Measurements from ENCODE around the gene SERHL2. TPM values are rescaled to one million over a fixed set of nuclear protein-coding genes. Genes with fewer than 3 reads are reported as not detected.
"Not testable (repeated sequence)": the region's sequence is repeated elsewhere in the genome, so short reads cannot be mapped to it uniquely, and the experiment has no call there.

Gene SERHL2
- total RNA-seq, 1 experiment from 2014 or later, result 1.0 TPM

DNA sequence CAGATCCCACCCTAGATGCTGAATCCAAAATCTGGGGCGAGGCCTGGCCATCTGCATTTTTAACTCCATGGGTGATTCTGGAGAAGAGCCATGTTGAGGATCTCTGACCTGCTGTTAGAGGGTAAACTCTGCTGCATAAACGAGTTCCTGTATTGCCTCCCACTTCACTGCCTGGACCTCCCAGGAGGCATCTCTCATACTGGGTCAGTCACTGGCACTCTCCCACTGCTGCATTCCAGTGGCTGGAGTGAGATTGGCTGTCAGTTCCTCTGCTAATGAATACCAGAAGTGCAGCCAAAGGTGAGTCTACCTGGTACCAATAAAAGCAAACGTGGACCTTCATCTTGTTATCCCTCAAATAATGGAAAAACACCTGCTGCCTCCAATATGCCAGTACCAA is 50.6 kb downstream of the SERHL2 start:
- Histone ChIP-seq H4K8ac (replicated peaks; ENCODE audit: insufficient read length, low read depth, low read length) (no peak overlapping the region), H3K27me3 (ENCODE audit: insufficient read depth, low read length) (no peaks in the 10 kb centered on the region), H3K4me2 (ENCODE audit: insufficient read depth, insufficient read length, low read length) (no peak overlapping the region), H3K9ac (ENCODE audit: extremely low read depth, insufficient read length, low read length) (no peak overlapping the region), H3K23me2 (ENCODE audit: insufficient read length, low read depth, low read length, poor library complexity, severe bottlenecking) (no peaks in the 10 kb centered on the region), H2BK15ac (ENCODE audit: low read depth, low read length) (no peak overlapping the region), H3K18ac (ENCODE audit: insufficient read length, low read depth, low read length) (no peak overlapping the region), H2AFZ (ENCODE audit: low read length) (no peak overlapping the region), H4K20me1 (ENCODE audit: control insufficient read depth, insufficient read depth, insufficient read length) (no peaks in the 10 kb centered on the region), H3K27ac (ENCODE audit: insufficient read length, low read depth, low read length) (no peak overlapping the region), H3K4me1 (ENCODE audit: insufficient read depth, low read length) (peaks cover 2% of the 10 kb centered on the region; the same call in 1 of the 2 replicates), H3K79me2 (ENCODE audit: insufficient read depth, low read length) (peaks cover 24% of the 10 kb centered on the region; the same call in 1 of the 2 replicates), H2BK20ac (ENCODE audit: low read depth, low read length, poor library complexity, severe bottlenecking) (no peak overlapping the region), H4K5ac (ENCODE audit: insufficient read length, low read depth, low read length) (no peak overlapping the region), H3K4ac (ENCODE audit: low read depth, low read length) (no peak overlapping the region), H3K79me1 (ENCODE audit: insufficient read depth, low read depth, low read length, poor library complexity, severe bottlenecking) (peaks cover 18% of the 10 kb centered on the region), H3K9me3 (ENCODE audit: control insufficient read depth, low read depth, low read length) (no peaks in the 10 kb centered on the region), H2AK5ac (ENCODE audit: insufficient read length, low read length) (no peak overlapping the region), H3K23ac (ENCODE audit: insufficient read length, low read depth, low read length) (no peak overlapping the region), H2BK5ac (ENCODE audit: insufficient read length, low read length) (no peak overlapping the region), H3T11ph (ENCODE audit: low read length) (no peak overlapping the region), H4K91ac (ENCODE audit: insufficient read length, low read depth, low read length) (no peak overlapping the region), H3K14ac (ENCODE audit: insufficient read depth, low read length) (no peak overlapping the region), H2BK120ac (ENCODE audit: low read depth, low read length, poor library complexity, severe bottlenecking) (no peak overlapping the region), H2BK12ac (ENCODE audit: insufficient read length, low read depth, low read length) (no peak overlapping the region), H3K56ac (ENCODE audit: insufficient read length, low read depth, low read length) (no peak overlapping the region)
- Mint-ChIP-seq H3K4me1 (peaks cover 10 to 14% of the 10 kb centered on the region in 2 experiments), H3K27ac (no peak overlapping the region), H3K36me3 (ENCODE audit: insufficient read depth in 1 of 3, low read depth in 3 of 3) (peaks cover 47 to 86% (median 79%) of the 10 kb centered on the region in 3 experiments), H3K4me3 (no peak overlapping the region), H3K9me3 (peaks cover 7 to 19% of the 10 kb centered on the region in 2 experiments; a peak in 4 of 5 replicates), H3K27me3 (ENCODE audit: low read depth) (no peaks in the 10 kb centered on the region)
- TF ChIP-seq, protein P1, sequence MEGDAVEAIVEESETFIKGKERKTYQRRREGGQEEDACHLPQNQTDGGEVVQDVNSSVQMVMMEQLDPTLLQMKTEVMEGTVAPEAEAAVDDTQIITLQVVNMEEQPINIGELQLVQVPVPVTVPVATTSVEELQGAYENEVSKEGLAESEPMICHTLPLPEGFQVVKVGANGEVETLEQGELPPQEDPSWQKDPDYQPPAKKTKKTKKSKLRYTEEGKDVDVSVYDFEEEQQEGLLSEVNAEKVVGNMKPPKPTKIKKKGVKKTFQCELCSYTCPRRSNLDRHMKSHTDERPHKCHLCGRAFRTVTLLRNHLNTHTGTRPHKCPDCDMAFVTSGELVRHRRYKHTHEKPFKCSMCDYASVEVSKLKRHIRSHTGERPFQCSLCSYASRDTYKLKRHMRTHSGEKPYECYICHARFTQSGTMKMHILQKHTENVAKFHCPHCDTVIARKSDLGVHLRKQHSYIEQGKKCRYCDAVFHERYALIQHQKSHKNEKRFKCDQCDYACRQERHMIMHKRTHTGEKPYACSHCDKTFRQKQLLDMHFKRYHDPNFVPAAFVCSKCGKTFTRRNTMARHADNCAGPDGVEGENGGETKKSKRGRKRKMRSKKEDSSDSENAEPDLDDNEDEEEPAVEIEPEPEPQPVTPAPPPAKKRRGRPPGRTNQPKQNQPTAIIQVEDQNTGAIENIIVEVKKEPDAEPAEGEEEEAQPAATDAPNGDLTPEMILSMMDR (conservative IDR thresholded peaks at IDR 0.05), result no peak
- no peak for DNase-seq
- WGBS (ENCODE audit: extremely low coverage, insufficient read length, low lambda C conversion rate), result no CpG with 5 or more reads among the region's 3 CpGs

DNA sequence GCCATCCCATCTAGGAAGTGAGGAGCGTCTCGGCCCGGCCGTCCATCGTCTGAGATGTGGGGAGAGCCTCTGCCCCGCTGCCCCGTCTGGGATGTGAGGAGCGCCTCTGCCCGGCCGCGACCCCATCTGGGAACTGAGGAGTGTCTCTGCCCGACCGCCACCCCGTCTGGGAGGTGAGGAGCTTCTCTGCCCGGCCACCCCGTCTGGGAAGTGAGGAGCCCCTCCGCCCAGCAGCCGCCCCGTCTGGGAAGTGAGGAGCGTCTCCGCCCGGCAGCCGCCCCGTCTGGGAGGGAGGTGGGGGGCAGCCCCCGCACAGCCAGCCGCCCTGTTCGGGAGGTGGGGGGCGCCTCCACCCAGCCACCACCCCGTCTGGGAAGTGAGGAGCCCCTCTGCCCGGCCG is 53.9 kb downstream of the SERHL2 start:
- H3K14ac ChIP-seq (ENCODE audit: insufficient read depth, low read length); H2AK5ac ChIP-seq (ENCODE audit: insufficient read length, low read length); H3K9me3 ChIP-seq (ENCODE audit: control insufficient read depth, low read depth, low read length); H3K18ac ChIP-seq (ENCODE audit: insufficient read length, low read depth, low read length); H4K20me1 ChIP-seq (ENCODE audit: control insufficient read depth, insufficient read depth, insufficient read length); H3K27me3 Mint-ChIP-seq (ENCODE audit: low read depth); H3K4me2 ChIP-seq (ENCODE audit: insufficient read depth, insufficient read length, low read length); H3K4me1 ChIP-seq (ENCODE audit: insufficient read depth, low read length); H2AFZ ChIP-seq (ENCODE audit: low read length); H4K91ac ChIP-seq (ENCODE audit: insufficient read length, low read depth, low read length); H2BK12ac ChIP-seq (ENCODE audit: insufficient read length, low read depth, low read length); H2BK20ac ChIP-seq (ENCODE audit: low read depth, low read length, poor library complexity, severe bottlenecking); H4K5ac ChIP-seq (ENCODE audit: insufficient read length, low read depth, low read length); H2BK120ac ChIP-seq (ENCODE audit: low read depth, low read length, poor library complexity, severe bottlenecking); H3T11ph ChIP-seq (ENCODE audit: low read length); H3K4ac ChIP-seq (ENCODE audit: low read depth, low read length); H2BK15ac ChIP-seq (ENCODE audit: low read depth, low read length); H2BK5ac ChIP-seq (ENCODE audit: insufficient read length, low read length); H3K9ac ChIP-seq (ENCODE audit: extremely low read depth, insufficient read length, low read length); DNase-seq; H4K8ac ChIP-seq (replicated peaks; ENCODE audit: insufficient read length, low read depth, low read length); H3K27ac ChIP-seq (ENCODE audit: insufficient read length, low read depth, low read length); H3K56ac ChIP-seq (ENCODE audit: insufficient read length, low read depth, low read length); H3K23me2 ChIP-seq (ENCODE audit: insufficient read length, low read depth, low read length, poor library complexity, severe bottlenecking); H3K23ac ChIP-seq (ENCODE audit: insufficient read length, low read depth, low read length); H3K27me3 ChIP-seq (ENCODE audit: insufficient read depth, low read length); H3K4me3 Mint-ChIP-seq; H3K27ac Mint-ChIP-seq: not testable (repeated sequence)
- Histone ChIP-seq H3K79me1 (ENCODE audit: insufficient read depth, low read depth, low read length, poor library complexity, severe bottlenecking) (peaks cover 24% of the 10 kb centered on the region), H3K79me2 (ENCODE audit: insufficient read depth, low read length) (peaks cover 46% of the 10 kb centered on the region; the same call in 1 of the 2 replicates)
- Mint-ChIP-seq H3K9me3 (peaks cover 7 to 19% of the 10 kb centered on the region in 2 experiments; a peak in 4 of 5 replicates), H3K4me1 (peaks cover 31 to 37% of the 10 kb centered on the region in 2 experiments), H3K36me3 (ENCODE audit: insufficient read depth in 1 of 3, low read depth in 3 of 3) (peaks cover 44 to 77% (median 74%) of the 10 kb centered on the region in 3 experiments)
- no CpG with 5 or more reads among the region's 31 CpGs for WGBS (ENCODE audit: extremely low coverage, insufficient read length, low lambda C conversion rate)
